Measurements from ENCODE around the gene PPP1R10.

DNA sequence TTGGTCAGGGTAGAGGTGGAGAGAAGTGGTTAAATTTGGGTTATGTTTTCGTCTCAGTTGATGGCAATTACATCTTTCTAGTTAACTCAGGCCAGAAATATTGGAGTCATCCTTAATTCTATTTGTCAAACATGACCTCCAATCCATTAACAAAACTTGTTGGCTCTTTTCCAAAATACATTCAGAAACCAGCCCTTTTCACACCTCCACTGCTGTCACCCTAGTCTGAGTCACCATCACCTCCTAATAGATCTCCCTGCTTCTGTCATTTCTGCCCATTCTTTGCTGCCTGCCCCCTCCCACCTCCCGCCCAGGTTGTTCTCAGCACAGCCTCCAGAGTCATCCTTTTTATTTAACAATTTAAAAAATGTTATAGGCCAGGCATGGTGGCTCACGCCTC, 48.8 kb downstream of the PPP1R10 start:
- TF ChIP-seq, protein P1, sequence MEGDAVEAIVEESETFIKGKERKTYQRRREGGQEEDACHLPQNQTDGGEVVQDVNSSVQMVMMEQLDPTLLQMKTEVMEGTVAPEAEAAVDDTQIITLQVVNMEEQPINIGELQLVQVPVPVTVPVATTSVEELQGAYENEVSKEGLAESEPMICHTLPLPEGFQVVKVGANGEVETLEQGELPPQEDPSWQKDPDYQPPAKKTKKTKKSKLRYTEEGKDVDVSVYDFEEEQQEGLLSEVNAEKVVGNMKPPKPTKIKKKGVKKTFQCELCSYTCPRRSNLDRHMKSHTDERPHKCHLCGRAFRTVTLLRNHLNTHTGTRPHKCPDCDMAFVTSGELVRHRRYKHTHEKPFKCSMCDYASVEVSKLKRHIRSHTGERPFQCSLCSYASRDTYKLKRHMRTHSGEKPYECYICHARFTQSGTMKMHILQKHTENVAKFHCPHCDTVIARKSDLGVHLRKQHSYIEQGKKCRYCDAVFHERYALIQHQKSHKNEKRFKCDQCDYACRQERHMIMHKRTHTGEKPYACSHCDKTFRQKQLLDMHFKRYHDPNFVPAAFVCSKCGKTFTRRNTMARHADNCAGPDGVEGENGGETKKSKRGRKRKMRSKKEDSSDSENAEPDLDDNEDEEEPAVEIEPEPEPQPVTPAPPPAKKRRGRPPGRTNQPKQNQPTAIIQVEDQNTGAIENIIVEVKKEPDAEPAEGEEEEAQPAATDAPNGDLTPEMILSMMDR (IDR thresholded peaks at IDR 0.05): no peak
- no peak for TF ChIP-seq POLR2A (IDR thresholded peaks at IDR 0.05)

Measured in heart left ventricle (tissue), 13 donors.